ENCODE measurements around the gene CIRBP. TPM values are rescaled to one million over a fixed set of nuclear protein-coding genes. Genes with fewer than 3 reads are reported as not detected.

Gene CIRBP
- total and polyA plus RNA-seq, 2 of the 13 experiments (the other 11 are each of a cell fraction or from before 2014, with no cell fraction given): 133 to 140 TPM

DNA sequence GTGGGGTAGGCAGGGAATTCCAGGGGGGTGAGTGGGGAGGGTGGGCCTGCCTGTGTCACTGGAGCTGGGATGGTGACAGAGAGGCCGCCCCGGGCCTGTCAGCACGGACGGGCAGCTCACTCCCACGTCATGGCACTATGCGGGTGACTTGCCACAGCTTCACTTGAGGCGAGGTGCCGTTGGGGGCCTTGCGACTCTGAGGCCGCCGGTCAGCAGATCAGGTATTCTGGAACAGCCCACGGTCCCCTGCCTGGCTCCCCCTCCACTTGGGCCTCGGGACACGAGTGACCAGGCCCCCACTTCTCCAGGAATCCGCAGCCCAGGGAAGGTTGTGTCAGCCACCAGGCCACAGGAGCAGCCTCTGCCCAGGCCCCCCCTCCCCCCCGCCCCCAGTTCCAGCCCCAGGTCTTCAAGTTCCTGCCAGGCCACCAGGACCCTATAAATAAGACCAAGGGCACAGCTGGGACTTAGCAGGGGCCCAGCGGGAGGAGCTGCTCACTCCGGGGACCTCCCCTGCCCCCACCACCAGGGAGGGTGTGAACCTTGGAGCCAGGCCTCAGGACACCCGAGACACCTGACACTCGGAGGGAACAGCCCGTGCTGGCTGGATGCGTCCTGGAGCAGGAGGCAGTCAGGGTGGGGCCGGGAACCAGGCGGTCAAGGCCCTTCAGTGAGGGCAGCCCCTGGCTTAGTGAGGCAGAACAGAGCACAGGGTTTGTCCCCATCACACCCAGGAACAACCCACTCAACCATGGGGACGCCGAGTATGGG lies 23.5 kb upstream of the CIRBP start (continued):
- peak; percentile 86 for TF ChIP-seq RARA (CRISPR knock-in tag; IDR thresholded peaks at IDR 0.05)
- peak; percentile 62; the same call in 1 of the 2 replicates for TF ChIP-seq ZMAT3 (CRISPR knock-in tag; conservative IDR thresholded peaks at IDR 0.05)
- TF ChIP-seq AKAP8 (CRISPR knock-in tag; IDR thresholded peaks at IDR 0.05): peak; percentile 33
- TF ChIP-seq ZNF451 (CRISPR knock-in tag; IDR thresholded peaks at IDR 0.05): no peak; the same call in 1 of the 2 replicates
- TF ChIP-seq, protein P1, sequence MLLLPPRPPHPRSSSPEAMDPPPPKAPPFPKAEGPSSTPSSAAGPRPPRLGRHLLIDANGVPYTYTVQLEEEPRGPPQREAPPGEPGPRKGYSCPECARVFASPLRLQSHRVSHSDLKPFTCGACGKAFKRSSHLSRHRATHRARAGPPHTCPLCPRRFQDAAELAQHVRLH (CRISPR knock-in tag; IDR thresholded peaks at IDR 0.05; ENCODE audit: borderline replicate concordance, low read depth): 0 out of 2 replicates have a peak, but pooled peaks have one; percentile 7
- no peak for TF ChIP-seq TBL1XR1 (IDR thresholded peaks at IDR 0.05; ENCODE audit: borderline replicate concordance, low read length, partially characterized antibody)
- TF ChIP-seq ZNF431 (CRISPR knock-in tag; IDR thresholded peaks at IDR 0.05; ENCODE audit: borderline replicate concordance, low read depth): no peak
- no peak for TF ChIP-seq ASH2L (IDR thresholded peaks at IDR 0.05; ENCODE audit: insufficient read length, low read depth, low read length)
- peak; percentile 42; the same call in 1 of the 2 replicates for TF ChIP-seq BCL6 (CRISPR knock-in tag; IDR thresholded peaks at IDR 0.05)
- TF ChIP-seq, protein P2, sequence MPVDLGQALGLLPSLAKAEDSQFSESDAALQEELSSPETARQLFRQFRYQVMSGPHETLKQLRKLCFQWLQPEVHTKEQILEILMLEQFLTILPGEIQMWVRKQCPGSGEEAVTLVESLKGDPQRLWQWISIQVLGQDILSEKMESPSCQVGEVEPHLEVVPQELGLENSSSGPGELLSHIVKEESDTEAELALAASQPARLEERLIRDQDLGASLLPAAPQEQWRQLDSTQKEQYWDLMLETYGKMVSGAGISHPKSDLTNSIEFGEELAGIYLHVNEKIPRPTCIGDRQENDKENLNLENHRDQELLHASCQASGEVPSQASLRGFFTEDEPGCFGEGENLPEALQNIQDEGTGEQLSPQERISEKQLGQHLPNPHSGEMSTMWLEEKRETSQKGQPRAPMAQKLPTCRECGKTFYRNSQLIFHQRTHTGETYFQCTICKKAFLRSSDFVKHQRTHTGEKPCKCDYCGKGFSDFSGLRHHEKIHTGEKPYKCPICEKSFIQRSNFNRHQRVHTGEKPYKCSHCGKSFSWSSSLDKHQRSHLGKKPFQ (CRISPR knock-in tag; IDR thresholded peaks at IDR 0.05; ENCODE audit: insufficient replicate concordance): peak; percentile 3
- TF ChIP-seq ZNF282 (IDR thresholded peaks at IDR 0.05; ENCODE audit: partially characterized antibody): no peak
- peak; percentile 51; the same call in 1 of the 2 replicates for TF ChIP-seq ZNF264 (CRISPR knock-in tag; IDR thresholded peaks at IDR 0.05)
- TF ChIP-seq SIN3B (IDR thresholded peaks at IDR 0.05; ENCODE audit: low read length): no peak
- TF ChIP-seq, protein P3, sequence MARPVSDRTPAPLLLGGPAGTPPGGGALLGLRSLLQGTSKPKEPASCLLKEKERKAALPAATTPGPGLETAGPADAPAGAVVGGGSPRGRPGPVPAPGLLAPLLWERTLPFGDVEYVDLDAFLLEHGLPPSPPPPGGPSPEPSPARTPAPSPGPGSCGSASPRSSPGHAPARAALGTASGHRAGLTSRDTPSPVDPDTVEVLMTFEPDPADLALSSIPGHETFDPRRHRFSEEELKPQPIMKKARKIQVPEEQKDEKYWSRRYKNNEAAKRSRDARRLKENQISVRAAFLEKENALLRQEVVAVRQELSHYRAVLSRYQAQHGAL (CRISPR knock-in tag; IDR thresholded peaks at IDR 0.05; ENCODE audit: not compliant biosample characterization): no peak
- no peak for TF ChIP-seq HNRNPL (IDR thresholded peaks at IDR 0.05; ENCODE audit: low read depth, low read length)
- no peak for TF ChIP-seq ARNT (IDR thresholded peaks at IDR 0.05)
- peak; percentile 8; the same call in 1 of the 2 replicates for TF ChIP-seq ELF3 (CRISPR knock-in tag; IDR thresholded peaks at IDR 0.05)
- TF ChIP-seq, protein P4, sequence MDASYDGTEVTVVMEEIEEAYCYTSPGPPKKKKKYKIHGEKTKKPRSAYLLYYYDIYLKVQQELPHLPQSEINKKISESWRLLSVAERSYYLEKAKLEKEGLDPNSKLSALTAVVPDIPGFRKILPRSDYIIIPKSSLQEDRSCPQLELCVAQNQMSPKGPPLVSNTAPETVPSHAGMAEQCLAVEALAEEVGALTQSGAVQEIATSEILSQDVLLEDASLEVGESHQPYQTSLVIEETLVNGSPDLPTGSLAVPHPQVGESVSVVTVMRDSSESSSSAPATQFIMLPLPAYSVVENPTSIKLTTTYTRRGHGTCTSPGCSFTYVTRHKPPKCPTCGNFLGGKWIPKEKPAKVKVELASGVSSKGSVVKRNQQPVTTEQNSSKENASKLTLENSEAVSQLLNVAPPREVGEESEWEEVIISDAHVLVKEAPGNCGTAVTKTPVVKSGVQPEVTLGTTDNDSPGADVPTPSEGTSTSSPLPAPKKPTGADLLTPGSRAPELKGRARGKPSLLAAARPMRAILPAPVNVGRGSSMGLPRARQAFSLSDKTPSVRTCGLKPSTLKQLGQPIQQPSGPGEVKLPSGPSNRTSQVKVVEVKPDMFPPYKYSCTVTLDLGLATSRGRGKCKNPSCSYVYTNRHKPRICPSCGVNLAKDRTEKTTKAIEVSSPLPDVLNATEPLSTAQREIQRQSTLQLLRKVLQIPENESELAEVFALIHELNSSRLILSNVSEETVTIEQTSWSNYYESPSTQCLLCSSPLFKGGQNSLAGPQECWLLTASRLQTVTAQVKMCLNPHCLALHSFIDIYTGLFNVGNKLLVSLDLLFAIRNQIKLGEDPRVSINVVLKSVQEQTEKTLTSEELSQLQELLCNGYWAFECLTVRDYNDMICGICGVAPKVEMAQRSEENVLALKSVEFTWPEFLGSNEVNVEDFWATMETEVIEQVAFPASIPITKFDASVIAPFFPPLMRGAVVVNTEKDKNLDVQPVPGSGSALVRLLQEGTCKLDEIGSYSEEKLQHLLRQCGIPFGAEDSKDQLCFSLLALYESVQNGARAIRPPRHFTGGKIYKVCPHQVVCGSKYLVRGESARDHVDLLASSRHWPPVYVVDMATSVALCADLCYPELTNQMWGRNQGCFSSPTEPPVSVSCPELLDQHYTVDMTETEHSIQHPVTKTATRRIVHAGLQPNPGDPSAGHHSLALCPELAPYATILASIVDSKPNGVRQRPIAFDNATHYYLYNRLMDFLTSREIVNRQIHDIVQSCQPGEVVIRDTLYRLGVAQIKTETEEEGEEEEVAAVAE (CRISPR knock-in tag; IDR thresholded peaks at IDR 0.05; ENCODE audit: borderline replicate concordance): no peak
- no peak for TF ChIP-seq MED8 (CRISPR knock-in tag; IDR thresholded peaks at IDR 0.05; ENCODE audit: insufficient replicate concordance)
- peak; percentile 46; the same call in 1 of the 2 replicates for TF ChIP-seq BORCS8-MEF2B (CRISPR knock-in tag; IDR thresholded peaks at IDR 0.05)
- TF ChIP-seq HMGA1 (CRISPR knock-in tag; conservative IDR thresholded peaks at IDR 0.05): no peak
- TF ChIP-seq ZSCAN12 (CRISPR knock-in tag; IDR thresholded peaks at IDR 0.05): no peak

Measured in HepG2 (cell line).